MM.1S (cell line): ENCODE results near the gene WWC2.

Experiments
- EZH2phosphoT487 ChIP-seq: fragments of 300-600 bp; sonication (generic); IDR thresholded peaks from 2 replicates; pipeline ENCODE4 v1.6.1; 2018; ENCODE audit warnings: antibody characterized with exemption, low read length
- TF ChIP-seq, protein P1 (sequence below): fragments of 300-600 bp; sonication (generic); IDR thresholded peaks from 2 replicates; pipeline ENCODE4 v1.5.1; 2016; ENCODE audit warnings: antibody characterized with exemption, low read length, mixed read lengths

DNA sequence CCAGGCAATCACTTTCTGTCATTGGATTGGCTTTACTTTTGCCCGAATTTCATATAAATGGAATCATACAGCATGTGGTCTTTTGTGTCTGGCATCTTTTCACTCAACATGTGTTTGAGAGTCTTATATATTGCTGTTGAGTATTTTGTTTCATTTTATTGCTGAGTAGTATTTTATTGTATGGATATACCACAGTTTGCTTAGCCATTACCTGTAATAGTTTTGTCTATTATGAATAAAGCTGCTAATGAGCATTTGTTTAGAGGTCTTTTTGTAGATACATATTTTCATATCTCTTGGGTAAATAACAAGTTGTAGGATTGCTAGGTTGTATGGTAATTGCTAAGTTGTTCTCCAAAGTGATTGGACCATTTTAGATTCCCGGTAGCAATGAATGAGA is 105.7 kb downstream of the WWC2 start:
- TF ChIP-seq EZH2phosphoT487 = no peak
- TF ChIP-seq, protein P1, sequence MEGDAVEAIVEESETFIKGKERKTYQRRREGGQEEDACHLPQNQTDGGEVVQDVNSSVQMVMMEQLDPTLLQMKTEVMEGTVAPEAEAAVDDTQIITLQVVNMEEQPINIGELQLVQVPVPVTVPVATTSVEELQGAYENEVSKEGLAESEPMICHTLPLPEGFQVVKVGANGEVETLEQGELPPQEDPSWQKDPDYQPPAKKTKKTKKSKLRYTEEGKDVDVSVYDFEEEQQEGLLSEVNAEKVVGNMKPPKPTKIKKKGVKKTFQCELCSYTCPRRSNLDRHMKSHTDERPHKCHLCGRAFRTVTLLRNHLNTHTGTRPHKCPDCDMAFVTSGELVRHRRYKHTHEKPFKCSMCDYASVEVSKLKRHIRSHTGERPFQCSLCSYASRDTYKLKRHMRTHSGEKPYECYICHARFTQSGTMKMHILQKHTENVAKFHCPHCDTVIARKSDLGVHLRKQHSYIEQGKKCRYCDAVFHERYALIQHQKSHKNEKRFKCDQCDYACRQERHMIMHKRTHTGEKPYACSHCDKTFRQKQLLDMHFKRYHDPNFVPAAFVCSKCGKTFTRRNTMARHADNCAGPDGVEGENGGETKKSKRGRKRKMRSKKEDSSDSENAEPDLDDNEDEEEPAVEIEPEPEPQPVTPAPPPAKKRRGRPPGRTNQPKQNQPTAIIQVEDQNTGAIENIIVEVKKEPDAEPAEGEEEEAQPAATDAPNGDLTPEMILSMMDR = no peak
